ENCODE data around the gene VWF.

Gene VWF

DNA sequence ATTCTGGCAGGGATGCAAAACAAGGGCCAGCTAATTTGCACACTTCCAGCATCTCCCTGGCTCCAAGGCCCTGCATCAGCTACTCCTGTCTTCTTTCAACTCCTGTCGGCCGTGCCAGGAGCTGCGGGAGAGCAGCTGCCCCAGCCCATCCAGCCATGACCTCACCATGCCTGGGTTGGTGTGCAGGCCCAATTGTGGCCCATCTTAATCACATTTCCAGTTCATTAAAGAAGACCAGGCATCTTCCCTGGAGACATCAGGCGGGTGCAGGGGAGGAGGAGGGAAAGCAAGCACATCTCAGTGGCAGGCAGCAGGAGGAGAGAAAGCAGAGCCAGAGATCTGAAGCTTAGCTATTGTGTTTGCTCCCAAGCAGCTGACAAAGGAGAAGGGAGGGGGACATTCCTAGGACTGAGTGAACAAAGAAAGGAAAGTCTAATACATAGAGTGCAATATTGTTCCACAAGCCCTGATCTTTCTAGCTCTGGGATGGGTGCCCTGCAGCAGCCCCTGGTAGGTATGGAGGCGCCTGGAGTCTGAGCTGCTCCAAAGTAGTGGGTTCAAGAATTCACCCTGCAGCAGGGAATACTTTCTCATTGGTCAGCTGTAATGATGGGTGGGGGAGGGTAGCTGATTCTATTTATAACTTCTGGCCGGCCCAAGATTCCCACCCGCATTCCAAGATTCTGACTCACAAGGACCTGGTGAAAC lies 40.1 kb downstream of the VWF start:
- no peak for DNase-seq
- in situ Hi-C loops (cut with MboI; ENCODE audit: low pct_unique_long_range_greater_than_20kb, low sequenced_read_pairs): no loop called here

DNA sequence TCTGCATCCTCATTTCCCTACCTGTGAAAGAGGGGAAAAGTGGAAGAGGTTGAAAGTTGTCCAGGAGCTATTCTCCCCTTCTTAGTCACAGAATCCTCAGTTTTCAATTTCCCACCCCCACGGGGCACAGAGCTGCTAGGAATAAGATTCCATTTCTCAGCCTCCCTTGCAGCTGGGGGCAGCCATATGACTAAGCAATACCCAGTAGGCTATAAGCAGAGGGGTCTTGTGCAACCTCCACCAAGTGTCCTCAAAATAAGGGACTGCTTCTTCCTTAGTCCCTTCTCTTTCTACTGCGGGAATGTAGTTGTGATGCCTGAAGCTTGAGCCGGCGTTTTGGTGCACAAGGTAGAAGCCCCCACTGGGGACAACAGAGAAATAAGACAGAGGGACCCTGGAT lies 40.9 kb downstream of the VWF start:
- in situ Hi-C loops (cut with MboI; ENCODE audit: low pct_unique_long_range_greater_than_20kb, low sequenced_read_pairs): no loop called here
- no peak for DNase-seq

DNA sequence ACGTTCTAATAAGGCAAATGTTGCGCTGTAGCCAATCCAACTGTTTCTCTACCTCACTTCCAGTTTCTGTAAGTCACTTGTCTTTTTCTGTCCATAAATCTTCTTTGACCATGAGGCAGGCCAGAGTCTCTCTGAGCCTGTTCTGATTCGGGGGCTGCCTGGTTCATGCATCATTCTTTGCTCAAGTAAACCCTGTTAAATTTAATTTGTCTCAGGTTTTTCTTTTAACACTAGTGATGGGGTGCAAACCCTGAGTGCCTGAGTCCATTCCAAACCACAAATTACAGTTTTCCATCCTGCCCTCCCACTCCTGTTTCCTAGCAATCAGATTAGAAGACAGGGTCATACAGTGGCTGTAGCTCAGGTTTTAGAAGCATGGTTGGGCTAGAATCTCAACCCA lies 41.9 kb downstream of the VWF start:
- no peak for DNase-seq
- in situ Hi-C loops (cut with MboI; ENCODE audit: low pct_unique_long_range_greater_than_20kb, low sequenced_read_pairs): no loop called here

DNA sequence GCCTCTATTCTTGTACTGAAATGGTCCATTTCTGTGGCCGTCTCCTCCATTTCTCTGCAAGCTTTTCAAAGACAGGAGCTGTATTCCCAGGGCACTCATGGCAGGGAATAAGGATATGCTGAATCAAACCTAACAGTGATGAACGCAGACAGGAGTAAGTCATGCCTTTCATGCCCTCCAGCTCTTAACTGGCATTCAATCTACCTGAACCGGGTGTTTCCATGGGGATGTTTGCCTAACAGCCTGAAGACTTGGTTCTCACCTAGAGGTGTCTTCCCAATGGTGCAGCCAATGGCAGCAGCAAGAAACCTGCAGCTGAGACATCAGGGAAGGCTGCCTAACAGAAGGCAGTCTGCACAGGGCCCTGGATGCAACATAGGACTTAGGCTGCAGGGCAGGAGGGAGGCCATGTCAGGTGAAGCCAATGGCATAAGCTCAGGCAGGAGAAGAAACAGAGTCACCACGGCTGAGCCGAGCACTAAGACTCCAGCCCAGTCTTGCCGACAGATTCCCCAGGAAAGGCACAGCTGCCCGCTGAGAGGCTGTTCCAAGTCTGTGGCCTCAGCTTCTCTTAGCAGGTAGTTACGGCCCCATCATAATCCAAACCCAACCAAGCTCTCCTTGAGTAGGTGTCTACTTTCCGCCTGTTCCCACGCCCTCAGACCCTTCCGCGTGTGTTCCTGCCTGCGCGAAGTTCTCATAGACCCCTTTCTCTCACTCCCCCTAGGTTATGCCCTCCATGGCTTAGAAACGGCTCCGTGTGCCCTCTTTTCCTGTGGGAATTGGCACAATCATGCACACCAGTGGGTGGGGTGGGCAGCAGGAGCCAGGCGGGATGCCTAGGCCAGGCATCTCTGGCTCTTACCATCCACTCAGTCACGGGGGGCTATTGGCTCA lies 44.1 kb downstream of the VWF start:
- in situ Hi-C loops (cut with MboI; ENCODE audit: low pct_unique_long_range_greater_than_20kb, low sequenced_read_pairs): no loop called here
- DNase-seq: no peak

DNA sequence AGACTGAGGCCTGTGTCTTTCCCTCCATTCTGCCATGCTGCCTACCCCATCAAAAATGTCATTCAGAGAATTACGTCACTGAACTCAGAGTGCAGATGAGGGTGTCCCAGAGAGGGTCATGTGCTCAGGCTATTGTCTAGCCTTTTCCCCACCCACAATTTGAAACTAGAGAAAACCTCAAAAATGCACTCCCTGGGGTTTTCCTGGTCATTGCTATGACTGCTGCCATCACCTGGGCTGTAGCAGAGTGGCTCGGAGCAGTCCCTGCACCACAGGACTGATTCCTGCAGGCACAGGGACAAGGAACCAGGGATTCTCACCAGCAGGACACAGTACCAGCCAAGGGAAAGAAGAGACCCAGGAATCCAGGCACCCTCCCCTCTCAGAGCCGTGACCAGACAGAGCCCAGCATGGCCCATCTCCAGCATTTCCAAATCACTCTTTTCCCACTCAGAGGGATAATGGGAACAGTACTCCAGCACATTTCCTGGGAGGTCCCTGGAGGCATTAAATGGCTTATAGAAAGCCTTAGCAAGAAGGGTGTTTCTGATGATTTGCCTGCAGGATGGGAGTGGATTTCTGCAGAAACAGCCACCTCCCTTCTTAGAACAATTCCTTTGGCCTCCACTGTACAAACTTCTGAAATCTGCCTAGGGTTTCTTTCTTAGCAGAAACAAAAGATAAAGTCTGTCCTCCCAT lies 45.9 kb downstream of the VWF start:
- in situ Hi-C loops (cut with MboI; ENCODE audit: low pct_unique_long_range_greater_than_20kb, low sequenced_read_pairs): no loop called here
- no peak for DNase-seq

DNA sequence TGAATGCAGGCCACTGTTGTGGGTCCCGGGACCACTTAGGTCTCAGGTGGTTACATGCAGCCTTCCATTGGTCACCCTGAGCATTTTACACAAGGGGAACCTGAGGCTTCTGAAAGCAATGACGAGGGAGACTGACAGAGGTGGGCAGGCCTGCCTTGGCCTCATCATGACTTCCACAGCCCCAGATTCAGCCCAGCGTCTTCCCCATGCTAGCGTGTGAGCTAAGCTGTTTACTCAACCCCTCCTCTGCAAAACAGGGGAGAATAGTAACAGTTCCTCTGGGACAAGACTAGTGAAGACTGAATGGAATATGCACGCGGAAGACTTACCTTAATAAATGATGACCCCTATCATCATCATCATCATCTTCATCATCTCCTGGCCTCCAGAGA lies 46.8 kb downstream of the VWF start:
- in situ Hi-C loops (cut with MboI; ENCODE audit: low pct_unique_long_range_greater_than_20kb, low sequenced_read_pairs): no loop called here
- no peak for DNase-seq

DNA sequence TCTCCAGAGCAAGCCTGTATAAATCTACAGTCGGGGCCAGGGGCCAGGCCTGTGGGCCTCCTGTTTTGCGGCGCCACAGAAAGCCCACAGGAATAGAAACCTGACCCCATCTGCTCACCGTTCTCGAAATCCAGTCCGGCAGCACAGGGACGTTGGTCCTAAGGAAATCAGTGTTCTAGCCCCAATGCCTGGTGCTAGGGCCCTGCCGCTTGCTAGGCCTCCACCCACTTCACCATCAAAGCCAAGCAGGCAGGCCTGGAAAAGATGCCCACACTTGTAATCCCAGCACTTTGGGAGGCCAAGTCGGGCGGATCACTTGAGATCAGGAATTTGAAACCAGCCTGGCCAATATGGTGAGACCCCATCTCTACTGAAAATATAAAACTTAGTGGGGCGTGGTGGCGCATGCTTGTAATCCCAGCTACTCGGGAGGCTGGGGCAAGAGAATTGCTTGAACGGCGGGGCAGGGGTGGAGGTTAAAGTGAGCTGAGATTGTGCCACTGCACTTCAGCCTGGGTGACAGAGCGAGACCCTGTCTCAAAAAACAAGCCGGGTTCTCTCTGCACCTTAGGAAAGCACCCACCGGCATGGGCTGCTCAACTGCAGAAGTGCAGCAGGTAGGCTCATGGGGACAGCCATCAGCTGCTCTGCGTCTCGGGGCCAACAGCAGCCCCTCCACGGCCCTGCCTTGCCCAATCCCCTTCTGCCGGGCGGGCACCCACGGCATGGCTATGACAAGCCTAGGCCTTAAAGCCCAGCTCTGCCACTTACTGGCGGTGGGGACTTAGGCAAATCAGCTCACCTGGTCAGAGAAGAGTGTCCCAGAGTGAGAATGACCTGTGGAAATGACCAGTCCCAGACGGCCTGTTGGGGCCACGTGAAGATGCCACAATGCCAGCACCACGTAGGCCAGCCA lies 47.4 kb downstream of the VWF start:
- in situ Hi-C loops (cut with MboI; ENCODE audit: low pct_unique_long_range_greater_than_20kb, low sequenced_read_pairs): no loop called here
- DNase-seq: no peak

DNA sequence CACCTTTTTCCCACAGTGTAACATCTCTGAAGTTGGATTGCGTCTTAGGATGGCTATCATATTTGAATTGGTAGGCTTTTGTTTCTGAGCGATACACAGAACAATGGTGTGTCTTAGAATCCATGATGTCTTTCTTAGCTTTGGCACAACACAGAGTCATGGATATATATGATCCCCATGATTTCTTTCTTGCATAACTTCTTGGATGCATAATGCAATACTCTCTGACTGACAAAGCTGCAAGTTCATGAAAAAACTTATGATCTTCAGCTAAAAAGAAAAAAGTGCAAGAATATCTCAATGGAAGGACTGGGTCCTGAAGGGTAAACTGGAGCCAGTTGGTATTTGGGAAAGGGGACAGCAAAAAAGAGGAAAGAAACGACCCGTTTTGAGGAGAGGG lies 48.1 kb downstream of the VWF start:
- DNase-seq: no peak
- in situ Hi-C loops (cut with MboI; ENCODE audit: low pct_unique_long_range_greater_than_20kb, low sequenced_read_pairs): no loop called here

DNA sequence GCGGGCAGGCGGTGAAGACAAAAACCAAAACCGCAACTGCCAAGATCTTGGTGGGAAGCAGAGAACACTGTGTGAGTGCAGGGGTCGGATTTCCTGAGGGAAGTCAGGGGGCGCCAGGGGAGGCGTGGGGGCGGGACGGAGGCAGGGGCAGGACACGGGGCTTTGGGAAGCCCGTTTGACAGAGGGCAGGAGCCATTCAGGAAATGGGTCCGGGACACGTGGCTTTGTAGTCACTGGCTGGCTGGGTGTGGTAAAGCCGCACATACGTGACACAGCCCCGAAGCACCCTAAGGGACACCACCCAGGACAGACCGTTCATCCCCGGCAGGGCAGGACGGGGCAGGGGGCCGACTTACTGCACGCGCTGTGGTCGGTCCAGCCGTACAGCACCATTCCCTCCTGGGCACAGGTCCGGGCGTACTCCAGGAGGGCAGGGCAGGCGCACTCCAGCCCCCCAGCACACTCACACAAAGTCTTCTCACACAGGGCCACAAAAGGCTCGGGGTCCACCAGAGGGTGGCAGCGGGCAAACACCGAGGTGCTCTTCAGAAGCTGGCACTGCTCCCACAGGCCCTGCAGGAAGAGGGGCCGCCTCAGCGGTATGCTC lies 49.4 kb downstream of the VWF start:
- peak; percentile 49 for DNase-seq
- in situ Hi-C loops (cut with MboI; ENCODE audit: low pct_unique_long_range_greater_than_20kb, low sequenced_read_pairs): no loop called here

DNA sequence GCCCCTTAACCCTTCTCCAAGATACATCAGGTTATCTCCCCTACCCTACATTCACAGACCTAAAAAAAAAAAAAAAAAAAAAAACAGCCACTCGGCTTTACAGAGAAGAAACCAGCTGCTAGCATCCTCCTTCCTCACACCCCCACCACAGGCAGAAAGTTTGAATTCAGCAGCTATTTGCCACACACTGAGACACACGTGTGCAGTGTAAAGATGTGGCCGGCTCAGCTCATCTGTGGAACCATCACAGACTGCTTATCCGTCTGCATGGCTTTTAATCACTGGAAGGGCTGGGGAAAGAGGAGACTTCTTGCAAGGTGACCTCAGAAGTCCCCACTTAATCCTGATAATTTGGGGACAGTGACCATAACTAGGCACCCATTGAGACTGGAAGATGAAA lies 50.0 kb downstream of the VWF start:
- in situ Hi-C loops (cut with MboI; ENCODE audit: low pct_unique_long_range_greater_than_20kb, low sequenced_read_pairs): no loop called here
- DNase-seq: peak; percentile 39

DNA sequence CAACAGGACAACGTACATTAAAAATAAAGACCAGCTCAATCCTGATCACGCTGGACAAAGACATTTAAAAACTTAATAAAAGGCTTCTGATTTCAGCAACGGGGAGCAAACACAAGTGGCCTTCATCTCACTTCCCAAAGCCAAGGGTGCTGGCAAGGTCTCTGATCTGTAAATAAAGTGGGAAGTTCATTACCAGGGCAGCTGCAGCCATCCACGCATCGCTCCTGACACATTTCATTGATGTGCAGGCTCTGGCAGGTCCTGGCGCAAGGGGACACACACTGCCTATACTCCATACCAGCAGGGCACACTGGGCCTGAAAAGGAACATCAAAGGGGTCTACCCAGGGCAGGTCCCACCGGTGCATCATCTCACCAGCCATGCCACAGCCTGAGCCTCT lies 51.0 kb downstream of the VWF start:
- DNase-seq: no peak
- in situ Hi-C loops (cut with MboI; ENCODE audit: low pct_unique_long_range_greater_than_20kb, low sequenced_read_pairs): no loop called here

DNA sequence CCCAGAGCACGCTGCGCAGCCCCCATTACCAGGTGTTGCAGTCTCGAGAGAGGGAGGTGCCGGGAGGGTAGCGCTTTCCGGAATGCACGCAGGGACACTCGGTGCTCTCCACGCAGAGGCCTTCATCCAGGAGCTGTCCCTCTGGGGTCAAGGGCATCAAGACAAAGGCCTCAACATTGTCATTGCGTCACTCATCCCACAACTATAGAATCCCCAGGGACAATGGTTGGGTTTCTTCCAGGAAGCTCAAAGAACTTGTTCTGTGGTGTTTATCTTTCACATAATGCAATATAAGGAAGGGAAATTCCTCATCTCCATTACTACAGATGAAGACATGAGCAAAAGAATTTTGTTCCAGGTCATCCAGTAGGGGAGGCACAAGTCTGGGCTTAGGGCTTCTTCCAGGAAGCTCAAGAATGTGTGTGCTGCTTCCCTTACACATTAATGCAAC lies 52.1 kb downstream of the VWF start:
- DNase-seq: no peak
- in situ Hi-C loops (cut with MboI; ENCODE audit: low pct_unique_long_range_greater_than_20kb, low sequenced_read_pairs): no loop called here

DNA sequence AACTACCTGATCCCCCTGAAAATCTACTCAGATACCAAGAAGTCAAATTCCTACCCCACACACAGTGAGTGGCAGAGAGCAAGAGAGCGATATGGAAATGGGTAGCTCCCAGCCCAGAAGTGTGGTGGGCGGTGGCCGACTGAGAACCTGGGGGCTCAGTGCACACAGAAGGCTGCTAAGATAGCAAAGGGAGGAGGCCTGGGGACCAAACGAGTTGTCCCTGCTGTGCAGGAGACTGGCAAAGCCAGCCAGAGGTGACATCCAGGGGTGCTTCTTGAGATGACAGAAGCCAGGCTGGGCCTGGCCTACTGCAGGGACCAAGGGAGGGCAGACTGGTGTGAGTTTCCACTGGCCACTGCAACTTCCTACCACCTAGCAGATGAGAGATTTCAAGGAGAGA lies 52.9 kb downstream of the VWF start:
- in situ Hi-C loops (cut with MboI; ENCODE audit: low pct_unique_long_range_greater_than_20kb, low sequenced_read_pairs): no loop called here
- no peak for DNase-seq

DNA sequence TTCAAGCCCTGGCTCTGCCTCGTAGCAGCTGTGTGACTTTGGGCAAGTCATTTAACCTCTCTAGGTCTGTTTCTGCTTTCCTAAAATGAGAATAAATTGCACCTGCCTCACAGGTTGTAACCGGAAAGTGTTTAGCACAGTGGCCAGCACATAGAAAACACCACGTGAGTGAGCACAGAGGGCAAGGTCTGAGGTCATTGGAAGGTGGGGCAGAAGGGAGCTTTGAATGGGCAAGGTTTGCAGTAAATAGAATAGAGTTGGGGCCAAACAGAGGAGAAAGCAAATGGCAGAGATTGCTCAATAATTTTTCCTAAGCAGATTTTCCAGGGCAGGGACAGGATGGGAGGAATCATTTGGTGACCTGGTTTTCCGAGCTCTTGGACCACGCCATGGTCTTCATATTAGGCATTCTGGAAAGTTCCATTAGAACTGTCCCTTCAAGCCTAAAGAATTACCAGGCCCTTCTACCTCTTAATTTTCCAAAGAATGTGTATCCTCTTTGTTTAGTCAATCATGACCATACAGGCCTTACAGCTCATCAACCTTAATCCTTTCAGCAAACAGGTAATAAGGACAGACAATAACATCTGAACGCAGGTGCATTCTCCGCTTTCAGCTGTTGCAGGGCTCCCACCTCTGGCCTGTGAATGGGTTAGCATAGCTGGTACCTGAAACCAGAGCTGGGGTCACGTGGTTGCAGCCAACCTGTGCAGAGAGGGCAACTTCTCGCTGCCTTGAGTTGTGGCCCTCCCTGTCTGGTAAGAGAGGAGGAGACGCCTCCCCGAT lies 53.8 kb downstream of the VWF start:
- in situ Hi-C loops (cut with MboI; ENCODE audit: low pct_unique_long_range_greater_than_20kb, low sequenced_read_pairs): no loop called here
- no peak for DNase-seq

DNA sequence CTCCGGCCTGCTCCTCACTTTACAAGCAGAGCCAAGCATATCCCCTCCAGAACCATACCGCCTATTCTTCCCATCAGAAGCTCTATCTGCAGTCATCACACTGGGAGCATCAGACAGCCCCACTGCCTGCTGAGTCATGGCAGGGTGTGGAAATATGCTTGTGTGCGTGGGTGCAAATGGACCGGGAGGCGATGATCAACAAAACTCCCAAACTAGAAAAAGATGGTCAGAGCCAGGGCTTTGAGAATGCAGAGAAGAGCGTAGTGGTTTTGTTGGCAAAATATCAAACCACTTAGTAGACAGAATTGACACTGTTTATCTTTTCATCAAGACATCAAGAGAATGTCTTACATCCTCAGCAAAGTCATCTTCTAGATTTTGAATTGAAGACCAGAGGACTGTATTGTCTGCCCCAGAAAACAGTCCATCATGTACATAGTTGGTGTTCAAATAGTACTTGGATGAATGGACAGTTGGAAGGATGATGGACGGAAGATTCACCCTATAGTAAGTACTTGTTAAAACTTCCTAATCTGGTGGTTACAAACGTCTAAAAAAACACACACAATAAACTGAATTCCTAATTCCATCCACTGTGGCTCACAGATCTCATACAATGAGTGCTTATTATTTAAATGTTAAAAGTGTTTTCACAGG lies 54.9 kb downstream of the VWF start:
- peak; percentile 28 for DNase-seq
- in situ Hi-C loops (cut with MboI; ENCODE audit: low pct_unique_long_range_greater_than_20kb, low sequenced_read_pairs): loop anchor here (10.0 kb wide), 1 partner anchor 215 kb away; no protein-coding TSS in a partner anchor

DNA sequence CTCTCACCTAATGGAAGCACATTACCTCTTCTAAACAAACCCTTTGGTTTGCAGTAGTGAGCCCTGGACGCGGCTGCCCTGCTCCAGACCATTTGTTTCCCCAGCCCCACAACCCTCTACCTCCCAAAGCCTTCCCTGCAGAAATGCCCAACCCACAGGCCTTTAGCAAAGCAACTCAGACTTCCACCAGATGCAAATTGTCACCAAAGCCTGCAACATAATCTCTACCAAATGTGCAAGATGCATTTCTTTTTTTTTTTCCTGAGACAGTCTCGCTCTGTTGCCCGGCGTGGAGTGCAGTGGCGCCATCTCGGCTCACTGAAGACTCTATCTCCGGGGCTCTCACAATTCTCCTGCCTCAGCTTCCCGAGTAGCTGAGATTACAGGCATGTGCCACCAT lies 56.2 kb downstream of the VWF start:
- no peak for DNase-seq
- in situ Hi-C loops (cut with MboI; ENCODE audit: low pct_unique_long_range_greater_than_20kb, low sequenced_read_pairs): loop anchor here (10.0 kb wide), 1 partner anchor 217 kb away; no protein-coding TSS in a partner anchor

DNA sequence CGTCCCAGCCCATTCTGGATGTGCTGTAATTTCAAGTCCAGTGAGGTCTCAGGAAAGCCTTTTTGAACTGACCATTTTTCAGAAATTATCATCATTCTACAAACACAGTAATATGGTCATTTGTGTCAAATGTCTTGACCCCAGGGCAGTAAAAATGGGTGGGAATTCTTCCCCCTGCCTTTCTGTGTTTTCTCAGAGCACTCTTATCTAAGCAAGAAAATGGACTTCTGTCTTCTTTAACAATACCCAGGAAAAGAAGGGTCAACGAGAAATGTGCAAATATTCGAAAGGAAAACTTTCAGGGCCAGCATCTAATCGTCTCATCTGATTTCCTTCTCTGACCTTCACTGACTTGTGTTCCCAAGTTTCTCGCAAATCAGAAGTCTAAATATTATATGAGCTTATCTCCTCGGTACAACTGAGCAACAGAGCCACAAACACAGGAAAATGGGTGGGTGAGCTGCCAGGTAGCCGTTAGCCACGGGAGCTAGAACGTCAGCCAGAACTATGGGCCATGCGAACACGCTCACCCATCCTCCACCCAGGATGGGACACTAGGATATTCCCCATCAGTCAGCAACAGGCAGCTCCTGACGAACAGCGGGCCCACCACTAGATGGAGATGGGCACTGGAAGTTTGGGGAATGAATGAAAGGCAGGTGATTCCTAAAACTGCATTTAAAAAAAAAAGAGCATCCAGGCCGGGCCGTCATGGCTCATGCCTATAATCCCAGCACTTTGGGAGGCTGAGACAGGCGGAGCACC lies 57.1 kb downstream of the VWF start:
- in situ Hi-C loops (cut with MboI; ENCODE audit: low pct_unique_long_range_greater_than_20kb, low sequenced_read_pairs): loop anchor here (10.0 kb wide), 1 partner anchor 217 kb away; no protein-coding TSS in a partner anchor
- DNase-seq: no peak
